Endothelial cell of umbilical vein (primary cell): Measurements from ENCODE around the gene P2RY2. TPM values are rescaled to one million over a fixed set of nuclear protein-coding genes. Genes with fewer than 3 reads are reported as not detected.

Experiments
- BruUV-seq: library from RNA; stranded (reverse); fragments of 400-500 nt; replicated peaks from 2 replicates; lab custom pipeline; 2021; lab: Mats Ljungman, UMichigan
- CTCF ChIA-PET: fragments of 300-600, 350-600 bp; sonication (Branson Sonifier 250); formaldehyde crosslinking; loops from one replicate; lab custom pipeline; 2021; ENCODE audit warnings: antibody characterized with exemption, inconsistent platforms; lab: Charles Lee
- POLR2A ChIA-PET: fragments of 300-600, 350-600 bp; sonication (Branson Sonifier 250); formaldehyde crosslinking; loops from one replicate; lab custom pipeline; 2021; ENCODE audit warnings: antibody characterized with exemption, inconsistent platforms; lab: Charles Lee
- DNase-seq: peaks from one replicate; pipeline ENCODE4 v3.0.0-alpha.2; 2011; ENCODE audit warnings: low read depth, low spot score
- FAIRE-seq: peaks from 2 replicates; lab custom pipeline; 2011; peaks lifted over from hg19 to GRCh38; lab: Jason Lieb, UNC
- H2AFZ ChIP-seq: 2 replicates; pipeline ENCODE4 v1.6.0; 2012; ENCODE audit warnings: low read depth, low read length, control low read depth, inconsistent platforms
- H3K27ac ChIP-seq: 2 replicates; pipeline ENCODE4 v1.5.1; 2011; ENCODE audit warnings: low read depth, mild to moderate bottlenecking, control low read depth, low read length, moderate library complexity; ENCODE audit not compliant: insufficient read depth
- H3K27me3 ChIP-seq, 2 experiments: 2 replicates each; pipeline versions ENCODE4 v1.6.0 to v1.6.1; 2011; ENCODE audit warnings: low read length in 2 of 2, mixed read lengths in 1 of 2; ENCODE audit not compliant: control insufficient read depth in 2 of 2, insufficient read depth in 2 of 2
- H3K36me3 ChIP-seq, 2 experiments: 2 replicates in 1 of 2; 3 replicates in 1 of 2; pipeline ENCODE4 v1.5.1; 2011; ENCODE audit warnings: low read length in 2 of 2, mild to moderate bottlenecking in 1 of 2, moderate library complexity in 1 of 2; ENCODE audit not compliant: control insufficient read depth in 2 of 2, insufficient read depth in 2 of 2; ENCODE audit errors: extremely low read depth in 1 of 2
- H3K4me1 ChIP-seq: 3 replicates; pipeline ENCODE4 v1.5.1; 2011; ENCODE audit warnings: mild to moderate bottlenecking, low read length; ENCODE audit not compliant: control insufficient read depth, insufficient read depth; ENCODE audit errors: extremely low read depth
- H3K4me2 ChIP-seq: 2 replicates; pipeline ENCODE4 v1.6.1; 2011; ENCODE audit warnings: low read length, control low read depth, mixed read lengths; ENCODE audit not compliant: insufficient read depth
- H3K4me3 ChIP-seq, 3 experiments: fragments of 200-600 bp in 1 of 3; sonication (generic), shearing (Covaris generic) in 1 of 3; replicated peaks in 1 of 3; 2 replicates each; pipeline ENCODE4 v1.5.1; 2011 to 2016; ENCODE audit warnings: control low read depth in 3 of 3, low read length in 3 of 3, mild to moderate bottlenecking in 2 of 3, inconsistent platforms in 1 of 3, low read depth in 1 of 3, moderate library complexity in 1 of 3; ENCODE audit not compliant: insufficient read depth in 1 of 3
- H3K79me2 ChIP-seq: 2 replicates; pipeline ENCODE4 v1.6.0; 2012; ENCODE audit warnings: low read length, inconsistent platforms; ENCODE audit not compliant: control insufficient read depth, insufficient read depth
- H3K9ac ChIP-seq: replicated peaks from 2 replicates; pipeline ENCODE3; 2011; ENCODE audit warnings: low read length, control low read depth; ENCODE audit not compliant: insufficient read depth; ENCODE audit errors: extremely low read depth
- H3K9me1 ChIP-seq: replicated peaks from 3 replicates; pipeline ENCODE4 v1.6.0; 2011; ENCODE audit warnings: mild to moderate bottlenecking, low read length; ENCODE audit not compliant: control insufficient read depth, insufficient read depth; ENCODE audit errors: extremely low read depth
- H3K9me3 ChIP-seq: replicated peaks from 2 replicates; pipeline ENCODE4 v1.5.1; 2012; ENCODE audit warnings: low read length, inconsistent platforms; ENCODE audit not compliant: control insufficient read depth, insufficient read depth
- H4K20me1 ChIP-seq: replicated peaks from 2 replicates; pipeline ENCODE3; 2011; ENCODE audit warnings: mild to moderate bottlenecking, low read length; ENCODE audit not compliant: control insufficient read depth, insufficient read depth; ENCODE audit errors: extremely low read depth
- EZH2 ChIP-seq: IDR thresholded peaks from 2 replicates; pipeline ENCODE4 v1.6.1; 2012; ENCODE audit warnings: borderline replicate concordance, low read depth, mild to moderate bottlenecking, moderate library complexity, low read length, inconsistent platforms; ENCODE audit not compliant: severe bottlenecking
- FOS ChIP-seq: IDR thresholded peaks from 2 replicates; pipeline ENCODE4 v1.6.1; 2011; ENCODE audit warnings: mild to moderate bottlenecking, low read length, moderate library complexity, borderline replicate concordance; ENCODE audit not compliant: insufficient read depth
- GATA2 ChIP-seq: IDR thresholded peaks from 2 replicates; pipeline ENCODE4 v1.7.0; 2011; ENCODE audit warnings: low read depth, mild to moderate bottlenecking, moderate library complexity, mixed read lengths, low read length; ENCODE audit not compliant: insufficient read length, insufficient read depth
- JUN ChIP-seq: IDR thresholded peaks from 2 replicates; pipeline ENCODE4 v1.6.1; 2011; ENCODE audit warnings: borderline replicate concordance, low read depth; ENCODE audit not compliant: insufficient read length, insufficient read depth
- MYC ChIP-seq: IDR thresholded peaks from one replicate; pipeline ENCODE4 v1.6.1; 2011; ENCODE audit warnings: mild to moderate bottlenecking, low read depth, low read length
- POLR2A ChIP-seq: IDR thresholded peaks from 2 replicates; pipeline ENCODE4 v1.6.1; 2012; ENCODE audit warnings: low read depth, mild to moderate bottlenecking, control low read depth, low read length
- POLR2AphosphoS5 ChIP-seq: IDR thresholded peaks from 2 replicates; pipeline ENCODE4 v1.6.1; 2012; ENCODE audit warnings: low read depth, mild to moderate bottlenecking, control low read depth, low read length, moderate library complexity; ENCODE audit not compliant: insufficient read depth
- dilution Hi-C: fragments of 300-500 bp; cut with MboI; formaldehyde crosslinking; loops from one replicate; pipeline ENCODE4 v1.15.0; 2019; ENCODE audit warnings: low sequenced_read_pairs; ENCODE audit not compliant: extremely low pct_ligation_motif_present
- intact Hi-C: fragments of 100-400 bp; cut with micrococcal nuclease; formaldehyde crosslinking; loops from one replicate; pipeline ENCODE4 v1.10.0; 2022
- polyA plus RNA-seq, 4 experiments: library from polyadenylated mRNA; depleted of rRNA in 3 of 4; stranded (reverse) in 3 of 4; unstranded in 1 of 4; fragments of >200 nt; gene quantifications; 2 replicates each; pipeline versions ENCODE4 v1.2.1 to v1.2.3, GENCODE V29; 2011 to 2012; ENCODE audit warnings: missing spikeins in 1 of 4
- total RNA-seq: library from RNA; stranded (reverse); gene quantifications from 2 replicates; pipeline ENCODE4 v1.2.3, GENCODE V29; 2021
- TF ChIP-seq, protein P1 (sequence below): IDR thresholded peaks from 2 replicates; pipeline ENCODE4 v1.6.1; 2011; ENCODE audit not compliant: insufficient read depth, insufficient read length
- TF ChIP-seq, protein P2 (sequence below), 2 donors: IDR thresholded peaks; 1 replicate in 1 of 2; 2 replicates in 1 of 2; pipeline ENCODE4 v1.5.1; 2011; ENCODE audit warnings: low read length in 2 of 2, mild to moderate bottlenecking in 2 of 2, moderate library complexity in 2 of 2, control low read depth in 1 of 2, inconsistent platforms in 1 of 2, low read depth in 1 of 2; ENCODE audit not compliant: insufficient read depth in 1 of 2; ENCODE audit errors: extremely low read depth in 1 of 2

P2RY2 gene
- total and polyA plus RNA-seq, 2 donors (not counting 3 experiments of a cell fraction or from before 2014, with no cell fraction given): 4.8 to 5.6 TPM

DNA sequence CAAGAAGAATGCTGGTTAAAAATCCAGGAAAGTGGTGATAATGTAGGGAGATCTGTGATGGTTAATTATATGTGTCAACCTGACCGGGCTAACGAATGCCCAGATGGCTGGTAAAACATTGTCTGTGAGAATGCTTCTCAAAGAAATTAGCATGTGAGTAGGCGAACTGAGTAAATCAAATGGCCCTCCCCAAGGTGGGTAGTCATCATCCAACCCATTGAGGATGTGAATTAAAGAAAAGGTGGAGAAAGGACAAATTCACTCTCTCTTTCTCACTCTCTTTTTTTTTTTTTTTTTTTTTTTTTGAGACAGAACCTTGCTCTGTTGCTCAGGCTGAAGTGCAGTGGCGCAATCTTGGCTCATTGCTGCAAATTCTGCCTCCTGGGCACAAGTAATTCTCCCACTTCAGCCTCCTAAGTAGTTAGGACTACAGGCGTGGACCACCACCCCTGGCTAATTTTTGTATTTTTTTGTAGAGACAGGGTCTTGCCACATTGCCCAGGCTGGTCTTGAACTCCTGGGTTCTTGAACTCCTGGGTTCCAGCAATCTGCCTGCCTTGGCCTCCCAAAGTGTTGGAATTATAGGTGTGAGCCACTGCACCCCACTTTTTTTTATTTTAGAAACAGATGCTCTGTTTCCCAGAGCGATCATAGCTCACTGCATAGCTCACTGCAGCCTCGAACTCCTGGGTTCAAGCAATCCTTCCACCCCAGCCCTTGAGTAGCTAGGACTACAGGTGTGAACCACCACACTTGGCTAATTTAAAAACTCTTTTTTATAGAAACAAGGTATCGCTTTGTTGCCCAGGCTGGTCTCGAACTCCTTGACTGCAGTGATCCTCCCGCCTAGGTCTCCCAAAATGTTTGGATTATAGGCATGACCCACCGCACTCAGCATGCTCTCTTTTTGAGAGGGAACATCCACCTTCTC is 32.0 kb downstream of the P2RY2 start:
- dilution Hi-C loops (no loop called here), intact Hi-C loops (no loop called here)
- FAIRE-seq (no peak), DNase-seq (no peak)
- Histone ChIP-seq H3K27me3 (no peaks in the 10 kb centered on the region), H4K20me1 (no peaks in the 10 kb centered on the region), H3K9me3 (no peaks in the 10 kb centered on the region), H3K9me1 (no peaks in the 10 kb centered on the region), H3K4me3 (no peak overlapping the region), H3K4me2 (no peak overlapping the region), H3K9ac (no peak overlapping the region), H3K79me2 (no peaks in the 10 kb centered on the region), H3K4me1 (no peaks in the 10 kb centered on the region), H3K36me3 (no peaks in the 10 kb centered on the region), H3K27ac (no peak overlapping the region), H2AFZ (no peak overlapping the region)
- TF ChIP-seq FOS (no peak), POLR2AphosphoS5 (no peak), EZH2 (no peak)
- TF ChIP-seq, protein P1, sequence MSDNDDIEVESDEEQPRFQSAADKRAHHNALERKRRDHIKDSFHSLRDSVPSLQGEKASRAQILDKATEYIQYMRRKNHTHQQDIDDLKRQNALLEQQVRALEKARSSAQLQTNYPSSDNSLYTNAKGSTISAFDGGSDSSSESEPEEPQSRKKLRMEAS: no peak
- ChIA-PET POLR2A (no interaction called here), CTCF (interaction anchor here (1.0 kb wide), 1 partner anchor 13 kb away, joined by 5 read pairs; no protein-coding TSS in a partner anchor)
- no TSS peak for BruUV-seq

DNA sequence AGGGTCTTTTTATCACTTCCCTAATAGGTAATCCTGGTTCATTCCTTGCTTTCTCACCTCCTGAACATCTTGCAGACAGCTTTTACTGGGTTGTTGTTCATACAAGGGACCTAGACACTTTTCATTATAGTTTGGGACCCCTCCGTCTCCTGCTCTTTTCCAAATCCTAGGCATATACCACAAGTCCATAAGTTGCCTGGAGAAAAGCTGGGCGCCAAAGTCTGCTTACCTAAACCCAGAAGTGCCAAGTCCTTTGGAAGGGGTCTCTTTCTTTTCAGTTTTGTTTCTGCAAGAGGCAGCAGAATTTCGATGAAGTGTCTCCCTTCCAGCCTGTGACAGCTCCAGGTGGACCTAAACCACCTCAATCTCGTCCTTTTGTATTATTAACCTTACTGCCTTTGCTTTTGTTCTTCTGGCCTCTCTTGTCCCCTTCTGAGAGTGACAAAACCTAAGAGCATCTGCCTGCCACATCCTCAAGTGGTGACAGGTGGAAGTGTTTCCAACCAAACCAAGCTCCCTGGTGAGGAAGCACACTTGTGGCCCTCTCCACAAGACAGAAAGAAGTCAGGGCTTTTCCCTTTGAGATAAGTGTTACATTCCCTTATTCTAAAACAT is 34.6 kb downstream of the P2RY2 start:
- Histone ChIP-seq H3K9me3 (no peaks in the 10 kb centered on the region), H3K79me2 (no peaks in the 10 kb centered on the region), H3K9ac (no peak overlapping the region), H3K4me2 (no peak overlapping the region), H3K36me3 (no peaks in the 10 kb centered on the region), H2AFZ (no peak overlapping the region), H3K4me3 (no peak overlapping the region), H3K27ac (no peak overlapping the region), H3K27me3 (no peaks in the 10 kb centered on the region), H3K4me1 (peaks cover 4% of the 10 kb centered on the region), H3K9me1 (no peaks in the 10 kb centered on the region), H4K20me1 (no peaks in the 10 kb centered on the region)
- no peak for TF ChIP-seq POLR2AphosphoS5
- no peak for TF ChIP-seq POLR2A
- TF ChIP-seq EZH2: no peak
- TF ChIP-seq FOS: no peak
- TF ChIP-seq MYC: no peak
- no peak for TF ChIP-seq GATA2
- TF ChIP-seq, protein P1: no peak
- TF ChIP-seq, protein P2, sequence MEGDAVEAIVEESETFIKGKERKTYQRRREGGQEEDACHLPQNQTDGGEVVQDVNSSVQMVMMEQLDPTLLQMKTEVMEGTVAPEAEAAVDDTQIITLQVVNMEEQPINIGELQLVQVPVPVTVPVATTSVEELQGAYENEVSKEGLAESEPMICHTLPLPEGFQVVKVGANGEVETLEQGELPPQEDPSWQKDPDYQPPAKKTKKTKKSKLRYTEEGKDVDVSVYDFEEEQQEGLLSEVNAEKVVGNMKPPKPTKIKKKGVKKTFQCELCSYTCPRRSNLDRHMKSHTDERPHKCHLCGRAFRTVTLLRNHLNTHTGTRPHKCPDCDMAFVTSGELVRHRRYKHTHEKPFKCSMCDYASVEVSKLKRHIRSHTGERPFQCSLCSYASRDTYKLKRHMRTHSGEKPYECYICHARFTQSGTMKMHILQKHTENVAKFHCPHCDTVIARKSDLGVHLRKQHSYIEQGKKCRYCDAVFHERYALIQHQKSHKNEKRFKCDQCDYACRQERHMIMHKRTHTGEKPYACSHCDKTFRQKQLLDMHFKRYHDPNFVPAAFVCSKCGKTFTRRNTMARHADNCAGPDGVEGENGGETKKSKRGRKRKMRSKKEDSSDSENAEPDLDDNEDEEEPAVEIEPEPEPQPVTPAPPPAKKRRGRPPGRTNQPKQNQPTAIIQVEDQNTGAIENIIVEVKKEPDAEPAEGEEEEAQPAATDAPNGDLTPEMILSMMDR (IDR thresholded peaks at IDR 0.05; ENCODE audit: extremely low read depth in 1 of 2, insufficient read depth in 1 of 2, low read depth in 1 of 2, low read length in 2 of 2): no peak
- TF ChIP-seq JUN: no peak
- no TSS peak for BruUV-seq
- ChIA-PET POLR2A (no interaction called here), CTCF (interaction anchor here (0.9 to 1.2 kb wide), 2 partner anchors 16 to 36 kb away, joined by 3 to 8 read pairs; no protein-coding TSS in a partner anchor)
- intact Hi-C loops (no loop called here), dilution Hi-C loops (no loop called here)
- no peak for DNase-seq
- FAIRE-seq: no peak
